HG03442 (cell line): ENCODE measurements around the gene TLE1.
A peak's percentile ranks its signal among the peaks of the same experiment; 100 is the strongest.
"Not testable (repeated sequence)": the region's sequence is repeated elsewhere in the genome, so short reads cannot be mapped to it uniquely, and the experiment has no call there.

Source experiments
- ATAC-seq: cut with Tn5 transposase; IDR thresholded peaks from one replicate; pipeline ENCODE4 v1.9.1; 2021; ENCODE audit warnings: mild to moderate bottlenecking, moderate library complexity; ENCODE audit not compliant: unreplicated experiment

Gene TLE1

GRCh38 chr9:81622471-81623255 is 66.7 kb downstream of the TLE1 start:
- ATAC-seq, result no peak

GRCh38 chr9:81621785-81622259 is 67.5 kb downstream of the TLE1 start:
- no peak for ATAC-seq

- ATAC-seq, result no peak
Observed at GRCh38 chr9:81621118-81621517, 68.2 kb downstream of the TLE1 start.

GRCh38 chr9:81620002-81620390 is 69.4 kb downstream of the TLE1 start:
- ATAC-seq, result peak; percentile 73

GRCh38 chr9:81619353-81620001 is 69.9 kb downstream of the TLE1 start:
- peak; percentile 57 for ATAC-seq

- no peak for ATAC-seq
Observed at GRCh38 chr9:81618923-81619322, 70.4 kb downstream of the TLE1 start.

GRCh38 chr9:81616141-81616540 is 73.2 kb downstream of the TLE1 start:
- no peak for ATAC-seq

GRCh38 chr9:81614335-81614734 is 75.0 kb downstream of the TLE1 start:
- no peak for ATAC-seq

- no peak for ATAC-seq
Observed at GRCh38 chr9:81613002-81613812, 76.1 kb downstream of the TLE1 start.

GRCh38 chr9:81611664-81612063 is 77.7 kb downstream of the TLE1 start:
- ATAC-seq, result no peak

- ATAC-seq, result no peak
Observed at GRCh38 chr9:81610740-81611107, 78.6 kb downstream of the TLE1 start.

GRCh38 chr9:81609782-81610739 is 79.3 kb downstream of the TLE1 start:
- ATAC-seq, result peak; percentile 65

- ATAC-seq, result no peak
Observed at GRCh38 chr9:81608289-81608657, 81.1 kb downstream of the TLE1 start.

GRCh38 chr9:81607593-81608288 is 81.6 kb downstream of the TLE1 start:
- no peak for ATAC-seq

GRCh38 chr9:81606261-81606660 is 83.1 kb downstream of the TLE1 start:
- not testable (repeated sequence) for ATAC-seq

- ATAC-seq, result no peak
Observed at GRCh38 chr9:81605170-81605670, 84.1 kb downstream of the TLE1 start.

- ATAC-seq, result no peak
Observed at GRCh38 chr9:81604306-81605169, 84.8 kb downstream of the TLE1 start.

GRCh38 chr9:81602887-81603680 is 86.3 kb downstream of the TLE1 start:
- ATAC-seq, result no peak
